Measurements from ENCODE around the gene CLEC17A. TPM values are rescaled to one million over a fixed set of nuclear protein-coding genes. Genes with fewer than 3 reads are reported as not detected.

CLEC17A gene
- polyA plus RNA-seq, 1 donor from 2014 or later, result not detected

GRCh38 chr19:14615623-14616022, 32.7 kb downstream of the CLEC17A start:
- TF ChIP-seq RAD21 (conservative IDR thresholded peaks at IDR 0.05) (no peak), MXI1 (conservative IDR thresholded peaks at IDR 0.05; ENCODE audit: poor library complexity, severe bottlenecking) (no peak), EZH2 (IDR thresholded peaks at IDR 0.05; ENCODE audit: borderline replicate concordance, insufficient read depth, low read length, poor library complexity, severe bottlenecking) (no peak), REST (IDR thresholded peaks at IDR 0.05; ENCODE audit: borderline replicate concordance) (no peak), TAF1 (IDR thresholded peaks at IDR 0.05; ENCODE audit: low read depth) (no peak), CTCF (IDR thresholded peaks at IDR 0.05; ENCODE audit: poor library complexity, severe bottlenecking) (no peak), SMC3 (conservative IDR thresholded peaks at IDR 0.05; ENCODE audit: poor library complexity) (no peak), POLR2AphosphoS5 (IDR thresholded peaks at IDR 0.05) (no peak), EP300 (conservative IDR thresholded peaks at IDR 0.05; ENCODE audit: poor library complexity, severe bottlenecking) (no peak)
- Histone ChIP-seq H3K27me3 (ENCODE audit: insufficient read depth, low read depth, low read length) (no peaks in the 10 kb centered on the region), H3K9me2 (ENCODE audit: insufficient read depth, low read length) (no peaks in the 10 kb centered on the region)

GRCh38 chr19:14616407-14616806, 33.5 kb downstream of the CLEC17A start:
- H3K4me3 ChIP-seq (ENCODE audit: low read length), result no peak overlapping the region
- H3K9me2 ChIP-seq (ENCODE audit: insufficient read depth, low read length), result no peaks in the 10 kb centered on the region

More at GRCh38 chr19:14615623-14616022, 32.7 kb downstream of the CLEC17A start:
- H3K4me3 ChIP-seq (ENCODE audit: low read length), result no peak overlapping the region
- no peaks in the 10 kb centered on the region for H4K20me1 ChIP-seq (ENCODE audit: insufficient read depth)
- H3K4me2 ChIP-seq (ENCODE audit: low read length), result no peak overlapping the region
- peaks cover 5% of the 10 kb centered on the region for H3K9me3 ChIP-seq (ENCODE audit: low read length)
- H3F3A ChIP-seq (ENCODE audit: insufficient read depth, low read length, poor library complexity, severe bottlenecking), result no peaks in the 10 kb centered on the region
- H3K27ac ChIP-seq (ENCODE audit: low read length), result no peak overlapping the region
- H3K36me3 ChIP-seq (ENCODE audit: insufficient read depth, low read length), result no peaks in the 10 kb centered on the region
- H3K79me2 ChIP-seq (replicated peaks; ENCODE audit: insufficient read depth, low read length), result no peaks in the 10 kb centered on the region
- H3K9ac ChIP-seq (ENCODE audit: low read length), result no peak overlapping the region
- no peak overlapping the region for H2AFZ ChIP-seq (ENCODE audit: low read depth, low read length)

More at GRCh38 chr19:14616407-14616806, 33.5 kb downstream of the CLEC17A start:
- no peak overlapping the region for H2AFZ ChIP-seq (ENCODE audit: low read depth, low read length)
- no peaks in the 10 kb centered on the region for H3K27me3 ChIP-seq (ENCODE audit: insufficient read depth, low read depth, low read length)
- H3K9me3 ChIP-seq (ENCODE audit: low read length), result peaks cover 5% of the 10 kb centered on the region
- H3K4me2 ChIP-seq (ENCODE audit: low read length), result no peak overlapping the region
- H3K27ac ChIP-seq (ENCODE audit: low read length), result no peak overlapping the region
- no peak for TF ChIP-seq MXI1 (conservative IDR thresholded peaks at IDR 0.05; ENCODE audit: poor library complexity, severe bottlenecking)
- no peak for TF ChIP-seq EP300 (conservative IDR thresholded peaks at IDR 0.05; ENCODE audit: poor library complexity, severe bottlenecking)
- TF ChIP-seq REST (IDR thresholded peaks at IDR 0.05; ENCODE audit: borderline replicate concordance), result no peak
- TF ChIP-seq CTCF (IDR thresholded peaks at IDR 0.05; ENCODE audit: poor library complexity, severe bottlenecking), result no peak
- no peak for TF ChIP-seq RAD21 (conservative IDR thresholded peaks at IDR 0.05)
- TF ChIP-seq TAF1 (IDR thresholded peaks at IDR 0.05; ENCODE audit: low read depth), result no peak
- TF ChIP-seq EZH2 (IDR thresholded peaks at IDR 0.05; ENCODE audit: borderline replicate concordance, insufficient read depth, low read length, poor library complexity, severe bottlenecking), result no peak
- no peak for TF ChIP-seq POLR2AphosphoS5 (IDR thresholded peaks at IDR 0.05)
- no peak for TF ChIP-seq SMC3 (conservative IDR thresholded peaks at IDR 0.05; ENCODE audit: poor library complexity)
- H4K20me1 ChIP-seq (ENCODE audit: insufficient read depth), result no peaks in the 10 kb centered on the region
- H3K79me2 ChIP-seq (replicated peaks; ENCODE audit: insufficient read depth, low read length), result no peaks in the 10 kb centered on the region
- H3K9ac ChIP-seq (ENCODE audit: low read length), result no peak overlapping the region
- no peaks in the 10 kb centered on the region for H3K36me3 ChIP-seq (ENCODE audit: insufficient read depth, low read length)
- no peaks in the 10 kb centered on the region for H3F3A ChIP-seq (ENCODE audit: insufficient read depth, low read length, poor library complexity, severe bottlenecking)
